Measurements from ENCODE around the gene SFMBT1. TPM values are rescaled to one million over a fixed set of nuclear protein-coding genes. Genes with fewer than 3 reads are reported as not detected.

The SFMBT1 gene, protein sequence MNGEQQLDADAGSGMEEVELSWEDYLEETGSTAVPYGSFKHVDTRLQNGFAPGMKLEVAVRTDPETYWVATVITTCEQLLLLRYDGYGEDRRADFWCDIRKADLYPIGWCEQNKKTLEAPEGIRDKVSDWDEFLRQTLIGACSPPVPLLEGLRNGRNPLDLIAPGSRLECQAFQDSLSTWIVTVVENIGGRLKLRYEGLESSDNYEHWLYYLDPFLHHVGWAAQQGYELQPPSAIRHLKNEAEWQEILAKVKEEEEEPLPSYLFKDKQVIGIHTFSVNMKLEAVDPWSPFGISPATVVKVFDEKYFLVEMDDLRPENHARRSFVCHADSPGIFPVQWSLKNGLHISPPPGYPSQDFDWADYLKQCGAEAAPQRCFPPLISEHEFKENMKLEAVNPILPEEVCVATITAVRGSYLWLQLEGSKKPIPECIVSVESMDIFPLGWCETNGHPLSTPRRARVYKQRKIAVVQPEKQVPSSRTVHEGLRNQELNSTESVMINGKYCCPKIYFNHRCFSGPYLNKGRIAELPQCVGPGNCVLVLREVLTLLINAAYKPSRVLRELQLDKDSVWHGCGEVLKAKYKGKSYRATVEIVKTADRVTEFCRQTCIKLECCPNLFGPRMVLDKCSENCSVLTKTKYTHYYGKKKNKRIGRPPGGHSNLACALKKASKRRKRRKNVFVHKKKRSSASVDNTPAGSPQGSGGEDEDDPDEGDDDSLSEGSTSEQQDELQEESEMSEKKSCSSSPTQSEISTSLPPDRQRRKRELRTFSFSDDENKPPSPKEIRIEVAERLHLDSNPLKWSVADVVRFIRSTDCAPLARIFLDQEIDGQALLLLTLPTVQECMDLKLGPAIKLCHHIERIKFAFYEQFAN
- 14.7 TPM for total RNA-seq
- long read RNA-seq, full-length matches to known transcripts: 1 of 27 reads
- long read RNA-seq, partial matches to known transcripts: 18 of 27 reads
- long read RNA-seq, other reads (novel, unspliced or antisense): 8 of 27 reads

DNA sequence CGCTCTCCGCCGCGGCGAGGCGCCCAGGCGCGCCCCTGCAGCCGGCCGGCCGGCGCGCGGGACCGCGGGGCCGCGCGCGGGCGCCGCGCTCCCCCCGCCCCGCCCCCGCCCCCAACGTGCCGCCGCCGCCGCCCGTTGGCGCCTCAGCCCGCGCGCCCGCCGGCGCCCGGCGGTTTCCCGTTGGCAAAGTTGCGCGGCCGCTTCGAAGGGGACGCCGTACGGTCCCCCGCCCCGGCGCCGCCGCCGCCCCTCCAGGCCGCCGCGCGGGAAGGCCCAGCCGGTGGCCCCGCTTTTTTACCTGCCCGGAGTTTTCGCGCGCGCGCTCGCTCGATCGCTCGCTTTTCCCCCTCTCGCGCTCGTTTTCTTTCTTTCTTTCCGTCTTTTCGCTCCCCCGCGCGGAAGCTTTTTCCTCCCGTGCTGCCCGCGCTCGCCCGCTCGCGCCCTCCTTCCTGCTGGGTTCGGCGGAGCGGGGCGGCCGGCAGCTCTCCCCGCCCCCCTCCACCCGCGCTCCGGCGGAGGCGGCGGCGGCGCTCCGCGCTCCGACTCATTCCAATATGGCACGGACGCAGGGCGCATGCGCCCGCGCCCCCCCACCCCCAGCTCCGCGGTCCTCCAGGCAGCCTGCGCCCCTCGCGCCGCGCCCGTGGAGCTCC lies at the start of gene SFMBT1:
Gene SFMBT1, minus strand, starts transcription at position 556 of the 653 bp plus-strand sequence. CDS start 76,945 bp downstream, outside the sequence.
- intact Hi-C loops (cut with DNase I): loop anchor here (5.0 to 10.0 kb wide), 2 partner anchors 68 to 641 kb away; no protein-coding TSS in a partner anchor
- no peak for DNase-seq (ENCODE audit: low spot score)

DNA sequence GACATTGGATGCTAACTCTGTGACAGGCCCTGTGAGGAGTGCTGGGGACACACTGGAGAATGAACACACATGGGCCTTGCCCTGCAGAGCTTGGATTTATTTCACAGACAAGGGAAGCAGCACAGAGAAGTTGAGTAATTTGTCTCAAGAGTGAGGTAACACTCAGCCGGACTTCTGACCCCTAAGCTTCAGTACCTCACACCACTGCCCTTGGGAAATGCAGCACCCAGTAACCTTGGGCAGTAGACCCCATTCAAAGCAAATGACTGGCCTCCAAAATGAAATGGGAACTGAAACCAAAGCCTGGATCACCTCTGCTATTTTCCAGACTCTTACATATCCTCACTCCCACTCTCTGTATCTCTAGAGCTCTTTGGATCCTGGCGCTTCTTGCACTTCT lies 47.1 kb upstream of the SFMBT1 start:
- intact Hi-C loops (cut with DNase I): no loop called here
- peak; percentile 10 for DNase-seq (ENCODE audit: low spot score)

DNA sequence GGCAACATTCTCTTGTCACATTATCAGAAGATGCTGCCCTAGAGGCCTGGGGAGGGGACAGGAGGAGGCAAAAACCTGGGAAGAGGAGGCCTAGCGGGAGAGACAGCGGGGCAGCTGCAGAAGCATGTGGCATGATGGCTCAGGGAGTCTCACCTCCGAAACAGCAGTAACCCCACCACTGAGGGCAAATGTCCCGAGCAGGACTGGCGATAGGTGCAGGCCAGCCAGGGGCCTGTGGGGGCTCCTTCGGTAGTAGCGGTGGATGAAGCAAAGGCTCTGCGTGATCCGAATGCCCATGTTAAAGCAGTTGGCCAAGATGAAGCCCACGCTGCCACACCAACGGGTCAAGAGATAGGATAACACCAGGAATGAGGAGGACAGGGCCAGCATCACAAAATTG lies 46.3 kb upstream of the SFMBT1 start:
- intact Hi-C loops (cut with DNase I): no loop called here
- no peak for DNase-seq (ENCODE audit: low spot score)

DNA sequence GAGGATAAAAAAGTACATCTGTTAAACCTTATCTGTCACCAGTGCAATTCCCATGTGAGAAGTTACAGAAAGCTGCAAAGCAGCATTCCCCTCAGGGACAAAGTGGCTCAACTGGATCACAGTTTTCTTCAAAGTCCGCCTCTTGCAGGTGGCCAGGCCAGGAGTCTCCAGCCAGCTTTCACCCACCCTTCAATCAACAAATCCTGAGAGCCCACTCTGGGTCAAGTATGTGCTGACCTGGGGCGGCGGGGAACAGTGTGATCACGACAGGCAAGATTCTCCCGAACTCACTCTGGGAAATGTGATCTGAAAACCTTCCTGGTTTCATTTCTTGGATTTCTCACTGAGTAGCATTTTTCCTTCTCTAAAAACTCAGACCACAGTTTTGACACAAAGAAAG lies 45.1 kb upstream of the SFMBT1 start:
- intact Hi-C loops (cut with DNase I): no loop called here
- DNase-seq (ENCODE audit: low spot score): no peak

DNA sequence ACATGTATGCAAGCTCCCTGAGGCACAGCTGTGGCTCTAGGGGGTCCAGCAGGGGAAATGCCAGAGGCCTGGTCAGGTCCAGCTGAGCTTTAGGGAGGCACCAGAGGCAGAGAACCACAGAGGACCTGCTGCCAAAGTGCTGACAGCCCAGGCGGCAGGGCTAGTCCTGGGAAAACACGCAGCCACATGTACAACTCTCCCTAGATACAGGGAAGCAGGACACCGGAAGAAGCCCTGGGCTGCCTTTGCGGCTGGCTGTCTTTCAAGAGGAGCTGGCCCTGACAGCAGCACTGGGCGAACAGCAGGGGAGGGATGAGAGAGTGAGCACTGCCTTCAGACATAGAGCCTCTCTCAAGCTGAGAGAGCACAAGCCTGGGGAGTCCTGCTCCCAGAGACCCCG lies 43.6 kb upstream of the SFMBT1 start:
- intact Hi-C loops (cut with DNase I): no loop called here
- DNase-seq (ENCODE audit: low spot score): peak; percentile 85

DNA sequence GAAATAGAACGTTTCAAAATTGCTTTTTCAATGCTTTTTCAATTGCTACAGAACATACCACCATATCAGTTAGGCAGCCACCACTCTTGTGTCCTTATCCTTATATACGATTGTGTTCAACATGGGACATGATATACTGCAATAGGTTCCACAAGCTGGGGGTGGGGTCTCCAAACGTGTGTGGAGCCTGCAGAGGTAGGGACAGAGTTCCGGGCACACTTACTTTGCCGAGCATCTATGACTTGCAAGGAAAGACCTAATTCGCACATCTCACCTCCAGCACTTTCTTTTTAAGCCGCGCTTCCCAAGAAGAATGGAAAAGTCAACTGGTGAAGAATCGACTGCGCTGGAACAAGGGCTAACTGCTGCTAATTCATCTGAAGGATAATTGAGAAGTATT lies 39.6 kb upstream of the SFMBT1 start:
- intact Hi-C loops (cut with DNase I): no loop called here
- DNase-seq (ENCODE audit: low spot score): peak; percentile 60

DNA sequence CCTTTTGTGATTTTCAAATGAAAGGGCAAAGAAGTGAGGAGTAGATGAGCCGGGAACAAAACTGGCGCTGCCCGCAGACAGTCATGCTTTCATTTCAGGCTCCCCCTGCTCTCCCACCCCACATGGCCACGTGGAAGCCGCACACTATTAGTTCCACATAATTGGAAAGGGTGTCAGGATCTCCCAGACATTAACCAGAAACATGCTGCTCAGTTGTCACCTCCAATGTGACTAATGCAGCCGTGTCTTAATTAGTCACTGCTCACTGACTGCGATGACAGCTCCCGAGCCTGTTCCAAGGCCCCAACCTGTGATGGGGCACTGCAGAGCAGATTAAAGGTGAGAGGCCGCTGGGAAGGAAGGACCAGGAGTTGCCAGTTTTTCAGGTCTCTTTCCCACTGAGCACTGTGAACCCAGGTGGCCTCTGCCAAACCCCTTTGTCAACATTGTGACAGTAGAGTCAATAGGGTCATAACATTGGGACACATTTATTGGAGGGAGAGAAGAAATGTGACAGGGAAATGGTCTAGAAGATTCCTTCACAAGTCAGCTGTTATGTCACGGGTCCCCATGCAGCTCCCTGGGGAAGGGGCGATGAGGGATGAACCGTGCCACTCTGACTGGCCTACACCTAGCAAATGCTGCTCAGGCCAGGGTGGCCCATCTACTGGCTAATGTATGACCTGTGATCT lies 38.6 kb upstream of the SFMBT1 start:
- DNase-seq (ENCODE audit: low spot score): peak; percentile 78
- intact Hi-C loops (cut with DNase I): no loop called here

DNA sequence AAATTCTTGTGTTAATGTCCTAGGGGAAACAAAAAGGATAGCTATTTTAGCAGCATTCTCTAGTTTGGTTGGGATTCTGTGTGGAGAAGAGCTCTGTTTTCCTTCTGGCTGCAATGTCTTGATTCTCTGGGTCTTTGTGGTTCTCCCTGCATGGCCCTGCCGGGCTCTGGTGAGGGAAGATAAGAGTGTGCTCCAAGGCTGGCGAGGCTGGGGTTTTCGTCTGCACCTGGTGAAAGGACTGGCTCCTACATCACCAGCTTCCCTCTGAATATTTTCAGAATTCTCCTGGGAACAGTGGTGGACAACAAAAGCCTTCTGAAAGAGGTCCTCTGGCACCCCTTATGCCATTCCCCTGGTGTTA lies 38.1 kb upstream of the SFMBT1 start:
- intact Hi-C loops (cut with DNase I): no loop called here
- peak; percentile 72 for DNase-seq (ENCODE audit: low spot score)

DNA sequence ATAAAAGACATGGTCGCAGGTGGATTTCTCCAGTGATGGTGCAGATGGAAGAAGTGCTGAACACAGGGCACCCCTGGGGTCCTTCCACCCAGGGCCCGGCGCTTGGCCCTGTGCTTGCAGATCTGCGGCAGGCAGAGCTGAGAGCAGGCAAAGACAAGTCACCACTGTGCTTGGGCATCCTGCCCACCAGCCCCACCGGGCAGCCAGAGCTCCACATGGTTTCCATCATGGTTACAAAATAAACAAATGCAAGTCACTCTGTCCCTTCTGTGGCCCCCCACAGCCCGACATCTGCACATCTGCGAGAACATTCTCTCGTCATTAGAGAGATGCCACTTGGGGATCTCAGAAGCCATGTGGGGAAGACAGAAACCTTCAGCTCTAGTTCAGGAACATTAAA lies 37.6 kb upstream of the SFMBT1 start:
- intact Hi-C loops (cut with DNase I): no loop called here
- DNase-seq (ENCODE audit: low spot score): peak; percentile 74

DNA sequence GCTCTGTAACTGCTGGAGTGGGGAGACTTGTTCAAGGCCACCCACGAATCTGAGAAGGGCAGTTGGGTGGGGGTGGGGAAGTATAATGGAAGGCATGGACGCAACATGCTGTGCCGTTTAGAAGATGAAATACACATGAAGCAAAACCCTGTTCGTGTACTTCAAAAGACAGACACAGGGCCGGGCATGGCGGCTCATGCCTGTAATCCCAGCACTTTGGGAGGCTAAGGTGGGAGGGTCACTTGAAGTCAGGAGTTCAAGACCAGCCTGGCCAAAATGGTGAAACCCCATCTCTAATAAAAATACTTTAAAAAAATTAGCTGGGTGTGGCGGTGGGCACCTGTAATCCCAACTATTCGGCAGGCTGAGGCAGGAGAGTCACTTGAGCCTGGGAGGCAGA lies 36.9 kb upstream of the SFMBT1 start:
- intact Hi-C loops (cut with DNase I): no loop called here
- DNase-seq (ENCODE audit: low spot score): no peak

DNA sequence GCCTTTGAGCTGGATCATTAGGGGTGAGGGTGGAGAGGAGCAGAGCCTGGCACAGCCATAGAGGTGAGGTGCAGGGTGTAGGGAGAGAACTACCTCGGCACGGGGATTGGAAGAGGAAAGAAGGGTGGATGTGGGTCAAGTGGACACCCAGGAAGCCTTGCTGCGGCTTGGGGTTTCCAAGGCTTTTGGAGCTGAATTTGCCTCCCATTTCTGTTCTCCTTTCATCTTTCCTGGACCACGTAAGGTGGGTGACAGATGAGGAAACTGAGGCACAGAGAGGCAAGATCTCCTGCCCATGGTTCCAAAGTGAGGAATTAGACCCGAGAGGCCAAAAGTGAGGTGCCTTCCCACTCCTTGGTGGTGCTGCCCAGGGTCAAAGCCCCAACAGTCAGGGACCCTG lies 35.4 kb upstream of the SFMBT1 start:
- intact Hi-C loops (cut with DNase I): no loop called here
- no peak for DNase-seq (ENCODE audit: low spot score)

DNA sequence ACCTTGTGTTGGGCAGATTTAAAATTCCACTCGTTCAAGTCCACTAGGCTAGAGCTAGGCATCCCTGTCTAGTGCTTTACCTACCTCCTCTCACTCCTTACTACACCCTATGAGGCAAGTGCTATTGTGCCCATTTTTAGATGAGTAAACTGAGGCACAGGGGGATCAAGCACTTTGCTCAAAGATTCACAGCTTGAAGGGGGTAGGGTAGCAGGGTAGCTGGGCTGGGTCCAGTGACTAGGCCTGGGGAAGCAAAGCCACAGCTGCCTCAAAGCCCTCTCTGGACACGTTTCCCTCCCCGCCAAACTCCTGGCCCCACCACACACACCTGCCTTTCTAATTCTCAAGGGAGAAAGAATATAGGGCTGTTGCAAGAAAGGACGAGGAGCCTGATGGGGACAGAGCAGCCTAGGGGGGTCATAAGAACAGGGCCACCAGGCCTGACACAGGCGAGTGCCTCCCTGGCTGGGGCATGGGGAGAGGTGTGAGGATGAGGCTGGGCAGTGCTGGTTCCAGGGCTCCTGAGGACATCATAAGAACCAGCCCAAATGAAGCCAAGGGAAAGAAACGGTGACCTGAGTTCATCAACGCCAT lies 34.8 kb upstream of the SFMBT1 start:
- intact Hi-C loops (cut with DNase I): no loop called here

DNA sequence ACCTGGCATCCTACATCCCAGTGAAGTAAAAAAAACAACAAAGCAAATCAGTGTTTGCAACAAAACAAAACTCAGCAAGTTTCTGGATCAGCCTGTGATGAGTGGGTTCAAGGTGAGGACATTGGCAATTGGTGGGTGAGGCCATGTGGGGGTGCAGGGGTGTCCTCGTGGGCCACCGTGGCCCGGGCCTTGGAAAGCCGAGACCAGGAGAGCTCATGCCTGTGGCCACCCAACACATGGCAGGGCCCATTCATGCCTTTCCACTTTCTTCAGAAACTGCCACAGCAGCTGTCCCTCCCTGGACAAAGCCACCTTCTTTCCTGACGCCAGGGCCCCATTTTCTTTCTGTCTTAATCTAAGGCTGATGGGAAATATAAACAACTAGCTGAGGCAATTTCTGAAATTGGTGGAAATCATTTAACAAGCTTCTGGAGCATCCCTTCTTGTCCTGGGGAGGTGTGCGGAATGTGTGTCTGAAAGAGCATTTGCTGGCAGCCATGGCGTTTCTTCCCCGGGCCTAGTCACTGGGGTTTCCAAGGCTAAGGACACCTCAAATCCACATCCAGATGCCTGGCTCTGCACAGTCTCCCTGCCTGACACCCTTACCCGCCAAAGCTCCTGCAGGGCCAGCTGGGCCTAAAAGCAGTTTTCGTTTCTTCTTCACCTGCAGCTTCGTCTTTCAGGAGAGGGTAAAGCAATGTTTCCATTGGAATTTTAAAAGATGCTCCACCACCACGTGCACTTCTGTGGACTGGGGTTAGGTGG lies 34.1 kb upstream of the SFMBT1 start:
- peak; percentile 61 for DNase-seq (ENCODE audit: low spot score)
- intact Hi-C loops (cut with DNase I): no loop called here

More for the DNA sequence above, 34.8 kb upstream of the SFMBT1 start:
- peak; percentile 56 for DNase-seq (ENCODE audit: low spot score)

DNA sequence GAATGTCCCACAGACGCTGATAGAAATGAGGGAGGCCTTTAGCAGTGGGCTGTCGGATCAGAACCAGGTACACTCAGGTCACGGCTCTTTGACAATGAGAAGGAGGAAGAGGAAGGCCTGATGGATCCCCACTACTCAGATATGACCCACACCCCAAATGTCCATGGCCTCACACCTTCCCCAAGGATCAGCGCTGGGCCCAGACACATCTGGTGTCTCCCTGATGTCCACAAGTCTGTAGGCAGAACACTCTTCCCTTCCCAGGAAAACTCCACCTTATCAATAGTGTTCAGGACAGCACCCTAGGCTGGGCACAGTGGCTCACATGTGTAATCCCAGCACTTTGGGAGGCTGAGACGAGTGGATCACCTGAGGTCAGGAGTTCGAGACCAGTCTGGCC lies 33.3 kb upstream of the SFMBT1 start:
- peak; percentile 36 for DNase-seq (ENCODE audit: low spot score)
- intact Hi-C loops (cut with DNase I): no loop called here

DNA sequence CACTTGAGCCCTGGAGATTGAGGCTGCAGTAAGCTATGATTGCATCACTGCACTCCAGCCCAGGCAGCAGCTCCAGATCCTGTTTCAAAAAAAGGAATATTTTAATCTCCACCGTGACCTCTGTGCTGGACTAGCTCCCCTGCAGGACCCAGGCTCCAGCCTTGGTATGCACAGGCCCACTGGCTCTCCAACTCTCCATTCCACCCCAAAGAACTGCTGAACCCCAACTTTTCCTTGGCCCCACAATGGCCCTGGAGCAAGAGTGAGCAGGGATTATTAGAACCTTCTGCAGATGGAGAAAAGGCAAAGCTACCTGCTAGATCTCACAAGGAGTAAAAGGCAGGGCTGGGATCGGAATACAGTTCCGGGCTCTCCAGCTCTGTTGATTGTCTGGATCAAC lies 32.8 kb upstream of the SFMBT1 start:
- intact Hi-C loops (cut with DNase I): no loop called here
- peak; percentile 54 for DNase-seq (ENCODE audit: low spot score)

DNA sequence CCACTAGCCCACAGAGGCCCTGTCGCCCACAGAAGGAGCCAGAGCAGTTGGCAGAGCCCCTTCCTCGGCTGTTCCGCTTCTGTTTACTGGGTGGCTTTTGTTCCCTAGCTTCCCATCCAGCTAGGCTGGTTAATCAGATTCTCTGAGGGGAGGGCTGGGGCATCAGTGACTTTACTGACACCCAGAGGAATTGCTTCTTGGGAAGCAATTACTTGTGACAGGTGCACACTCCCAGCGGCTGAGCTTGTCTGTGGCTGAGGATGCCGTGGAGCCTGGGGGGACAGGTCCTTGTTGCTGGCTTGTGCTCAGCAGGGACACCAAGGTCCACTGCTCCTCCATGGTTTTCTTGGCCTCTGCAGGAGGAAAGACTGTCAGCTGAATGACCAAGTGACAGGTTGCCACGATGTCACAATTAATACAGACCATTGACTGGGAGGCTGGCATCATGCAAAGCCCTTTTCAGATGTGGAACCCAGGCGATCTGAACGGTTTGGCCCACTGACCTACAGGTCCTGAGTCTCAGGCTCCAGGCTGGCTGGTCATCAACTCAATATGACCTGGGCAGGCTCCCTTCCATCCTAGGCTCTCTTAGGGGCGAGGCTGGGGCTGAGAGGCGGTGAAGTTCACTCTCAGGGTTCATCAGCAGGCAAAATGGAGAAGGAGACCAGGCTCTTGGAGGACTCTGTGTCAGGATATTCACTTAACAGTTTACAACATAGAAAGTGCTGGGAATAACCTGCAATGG lies 31.8 kb upstream of the SFMBT1 start:
- peak; percentile 72 for DNase-seq (ENCODE audit: low spot score)
- intact Hi-C loops (cut with DNase I): no loop called here

DNA sequence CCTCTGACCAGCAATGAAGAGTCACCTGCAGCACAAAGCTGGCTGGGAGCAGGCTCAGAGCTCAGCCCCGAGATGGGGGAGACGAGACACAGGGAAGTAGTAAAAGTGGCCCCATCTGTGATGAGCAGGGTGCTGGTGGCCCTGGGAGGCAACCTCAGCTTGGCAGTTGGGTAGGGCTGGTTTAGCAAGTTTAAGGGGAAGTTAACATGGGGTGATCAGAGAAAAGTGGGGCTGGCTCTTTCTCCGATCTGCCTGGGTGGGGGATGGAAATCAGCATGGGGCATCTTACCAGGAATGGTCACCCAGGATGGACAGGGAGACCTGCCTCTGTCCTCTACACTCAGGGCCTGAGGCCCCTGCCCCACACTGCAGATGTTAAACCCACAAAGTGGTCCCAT lies 29.9 kb upstream of the SFMBT1 start:
- DNase-seq (ENCODE audit: low spot score): peak; percentile 53
- intact Hi-C loops (cut with DNase I): no loop called here
